ENCODE data around the gene NPIPA7. TPM values are rescaled to one million over a fixed set of nuclear protein-coding genes. Genes with fewer than 3 reads are reported as not detected.
"Not testable (repeated sequence)": the region's sequence is repeated elsewhere in the genome, so short reads cannot be mapped to it uniquely, and the experiment has no call there.

NPIPA7 gene
- total RNA-seq, 2 experiments from 2014 or later = 2.0 to 14.4 TPM

GRCh38 chr16:16413773-16414172 lies 34.8 kb downstream of the NPIPA7 start:
- H3K9me3 ChIP-seq (ENCODE audit: low read length); H3K4me3 ChIP-seq (ENCODE audit: low read depth, low read length, poor library complexity, severe bottlenecking); H4K20me1 ChIP-seq (ENCODE audit: insufficient read depth, low read length); H3K4me2 ChIP-seq (ENCODE audit: low read length); BruUV-seq (replicated peaks); DNase-seq (ENCODE audit: low spot score); H3K79me2 ChIP-seq (ENCODE audit: insufficient read depth, low read depth, low read length); H3K4me1 ChIP-seq (ENCODE audit: insufficient read depth, low read length, poor library complexity, severe bottlenecking); H3K36me3 ChIP-seq (ENCODE audit: insufficient read depth, low read length); intact Hi-C loops (cut with micrococcal nuclease; ENCODE audit: unreplicated experiment); H3K9me2 ChIP-seq (ENCODE audit: insufficient read depth, low read length); H2AFZ ChIP-seq (ENCODE audit: low read length); POLR2A ChIA-PET; H3K27ac ChIP-seq (ENCODE audit: low read depth, low read length, poor library complexity, severe bottlenecking); CTCF ChIA-PET (ENCODE audit: unreplicated experiment): not testable (repeated sequence)

GRCh38 chr16:16417071-16417470 lies 38.1 kb downstream of the NPIPA7 start:
- H3K4me2 ChIP-seq (ENCODE audit: low read length); DNase-seq (ENCODE audit: low spot score); H3K9me2 ChIP-seq (ENCODE audit: insufficient read depth, low read length); intact Hi-C loops (cut with micrococcal nuclease; ENCODE audit: unreplicated experiment); POLR2A ChIA-PET; H3K4me3 ChIP-seq (ENCODE audit: low read depth, low read length, poor library complexity, severe bottlenecking); CTCF ChIA-PET (ENCODE audit: unreplicated experiment); BruUV-seq (replicated peaks); H3K36me3 ChIP-seq (ENCODE audit: insufficient read depth, low read length); H3K27ac ChIP-seq (ENCODE audit: low read depth, low read length, poor library complexity, severe bottlenecking); H3K4me1 ChIP-seq (ENCODE audit: insufficient read depth, low read length, poor library complexity, severe bottlenecking); H2AFZ ChIP-seq (ENCODE audit: low read length); H3K79me2 ChIP-seq (ENCODE audit: insufficient read depth, low read depth, low read length); H4K20me1 ChIP-seq (ENCODE audit: insufficient read depth, low read length); H3K9me3 ChIP-seq (ENCODE audit: low read length): not testable (repeated sequence)

- H3K4me3 ChIP-seq (ENCODE audit: low read depth, low read length, poor library complexity, severe bottlenecking); CTCF ChIA-PET (ENCODE audit: unreplicated experiment); H3K4me1 ChIP-seq (ENCODE audit: insufficient read depth, low read length, poor library complexity, severe bottlenecking); H3K9me2 ChIP-seq (ENCODE audit: insufficient read depth, low read length); H2AFZ ChIP-seq (ENCODE audit: low read length); intact Hi-C loops (cut with micrococcal nuclease; ENCODE audit: unreplicated experiment); POLR2A ChIA-PET; H3K9me3 ChIP-seq (ENCODE audit: low read length); H3K79me2 ChIP-seq (ENCODE audit: insufficient read depth, low read depth, low read length); H3K27ac ChIP-seq (ENCODE audit: low read depth, low read length, poor library complexity, severe bottlenecking); H3K36me3 ChIP-seq (ENCODE audit: insufficient read depth, low read length); BruUV-seq (replicated peaks); H4K20me1 ChIP-seq (ENCODE audit: insufficient read depth, low read length); H3K4me2 ChIP-seq (ENCODE audit: low read length); DNase-seq (ENCODE audit: low spot score): not testable (repeated sequence)
Observed at GRCh38 chr16:16417914-16418544, 39.1 kb downstream of the NPIPA7 start.

- H3K79me2 ChIP-seq (ENCODE audit: insufficient read depth, low read depth, low read length); CTCF ChIA-PET (ENCODE audit: unreplicated experiment); intact Hi-C loops (cut with micrococcal nuclease; ENCODE audit: unreplicated experiment); H4K20me1 ChIP-seq (ENCODE audit: insufficient read depth, low read length); BruUV-seq (replicated peaks); H3K4me3 ChIP-seq (ENCODE audit: low read depth, low read length, poor library complexity, severe bottlenecking); H3K4me2 ChIP-seq (ENCODE audit: low read length); H3K9me2 ChIP-seq (ENCODE audit: insufficient read depth, low read length); H2AFZ ChIP-seq (ENCODE audit: low read length); H3K9me3 ChIP-seq (ENCODE audit: low read length); H3K36me3 ChIP-seq (ENCODE audit: insufficient read depth, low read length); DNase-seq (ENCODE audit: low spot score); H3K27ac ChIP-seq (ENCODE audit: low read depth, low read length, poor library complexity, severe bottlenecking); POLR2A ChIA-PET; H3K4me1 ChIP-seq (ENCODE audit: insufficient read depth, low read length, poor library complexity, severe bottlenecking): not testable (repeated sequence)
Observed at GRCh38 chr16:16420515-16420914, 41.6 kb downstream of the NPIPA7 start.

- CTCF ChIA-PET (ENCODE audit: unreplicated experiment); DNase-seq (ENCODE audit: low spot score); H3K9me2 ChIP-seq (ENCODE audit: insufficient read depth, low read length); H3K79me2 ChIP-seq (ENCODE audit: insufficient read depth, low read depth, low read length); H3K9me3 ChIP-seq (ENCODE audit: low read length); H3K36me3 ChIP-seq (ENCODE audit: insufficient read depth, low read length); intact Hi-C loops (cut with micrococcal nuclease; ENCODE audit: unreplicated experiment); H2AFZ ChIP-seq (ENCODE audit: low read length); POLR2A ChIA-PET; H3K4me3 ChIP-seq (ENCODE audit: low read depth, low read length, poor library complexity, severe bottlenecking); H3K4me2 ChIP-seq (ENCODE audit: low read length); BruUV-seq (replicated peaks); H4K20me1 ChIP-seq (ENCODE audit: insufficient read depth, low read length); H3K27ac ChIP-seq (ENCODE audit: low read depth, low read length, poor library complexity, severe bottlenecking); H3K4me1 ChIP-seq (ENCODE audit: insufficient read depth, low read length, poor library complexity, severe bottlenecking): not testable (repeated sequence)
Observed at GRCh38 chr16:16425146-16425545, 46.2 kb downstream of the NPIPA7 start.

- H4K20me1 ChIP-seq (ENCODE audit: insufficient read depth, low read length); DNase-seq (ENCODE audit: low spot score); H3K4me1 ChIP-seq (ENCODE audit: insufficient read depth, low read length, poor library complexity, severe bottlenecking); intact Hi-C loops (cut with micrococcal nuclease; ENCODE audit: unreplicated experiment); H3K4me2 ChIP-seq (ENCODE audit: low read length); H2AFZ ChIP-seq (ENCODE audit: low read length); H3K36me3 ChIP-seq (ENCODE audit: insufficient read depth, low read length); H3K4me3 ChIP-seq (ENCODE audit: low read depth, low read length, poor library complexity, severe bottlenecking); POLR2A ChIA-PET; H3K9me3 ChIP-seq (ENCODE audit: low read length); CTCF ChIA-PET (ENCODE audit: unreplicated experiment); H3K9me2 ChIP-seq (ENCODE audit: insufficient read depth, low read length); H3K27ac ChIP-seq (ENCODE audit: low read depth, low read length, poor library complexity, severe bottlenecking); BruUV-seq (replicated peaks); H3K79me2 ChIP-seq (ENCODE audit: insufficient read depth, low read depth, low read length): not testable (repeated sequence)
Observed at GRCh38 chr16:16431135-16431534, 52.2 kb downstream of the NPIPA7 start.

- H3K4me2 ChIP-seq (ENCODE audit: low read length); CTCF ChIA-PET (ENCODE audit: unreplicated experiment); H3K79me2 ChIP-seq (ENCODE audit: insufficient read depth, low read depth, low read length); H3K27ac ChIP-seq (ENCODE audit: low read depth, low read length, poor library complexity, severe bottlenecking); H3K36me3 ChIP-seq (ENCODE audit: insufficient read depth, low read length); H4K20me1 ChIP-seq (ENCODE audit: insufficient read depth, low read length); DNase-seq (ENCODE audit: low spot score); H3K4me1 ChIP-seq (ENCODE audit: insufficient read depth, low read length, poor library complexity, severe bottlenecking); H3K9me2 ChIP-seq (ENCODE audit: insufficient read depth, low read length); H2AFZ ChIP-seq (ENCODE audit: low read length); H3K9me3 ChIP-seq (ENCODE audit: low read length); H3K4me3 ChIP-seq (ENCODE audit: low read depth, low read length, poor library complexity, severe bottlenecking); intact Hi-C loops (cut with micrococcal nuclease; ENCODE audit: unreplicated experiment); POLR2A ChIA-PET; BruUV-seq (replicated peaks): not testable (repeated sequence)
Observed at GRCh38 chr16:16434711-16435110, 55.8 kb downstream of the NPIPA7 start.
